RWPE2 (cell line): ENCODE data around the gene BCAS1.

ENCODE experiments used
- ATAC-seq: fragments of 200-7000 bp; cut with Tn5 transposase; 3 replicates; pipeline ENCODE4 v1.9.1; 2021; ENCODE audit warnings: low read depth
- DNase-seq: peaks from one replicate; pipeline ENCODE4 v3.0.0-alpha.2; 2020; ENCODE audit warnings: low spot score
- H3K27ac ChIP-seq: fragments of 450-650 bp; 2 replicates; pipeline ENCODE4 v1.5.1; 2017; ENCODE audit warnings: mild to moderate bottlenecking; ENCODE audit not compliant: poor library complexity, severe bottlenecking
- H3K27me3 ChIP-seq: fragments of 250-450 bp; sonication (Bioruptor Pico); 2 replicates; pipeline ENCODE4 v1.5.1; 2021; ENCODE audit warnings: mild to moderate bottlenecking, moderate library complexity; ENCODE audit not compliant: insufficient read depth, poor library complexity, severe bottlenecking
- H3K36me3 ChIP-seq: fragments of 250-450 bp; sonication (Bioruptor Pico); 2 replicates; pipeline ENCODE4 v1.5.1; 2020; ENCODE audit warnings: low read depth, mild to moderate bottlenecking, moderate library complexity
- H3K4me1 ChIP-seq: fragments of 250-450 bp; sonication (Bioruptor Pico); 2 replicates; pipeline ENCODE4 v1.5.1; 2021; ENCODE audit warnings: mild to moderate bottlenecking, moderate library complexity; ENCODE audit not compliant: insufficient read depth, poor library complexity, severe bottlenecking
- H3K4me3 ChIP-seq: fragments of 250-450 bp; sonication (Bioruptor Pico); 2 replicates; pipeline ENCODE4 v1.5.1; 2021; ENCODE audit warnings: mild to moderate bottlenecking, moderate library complexity; ENCODE audit not compliant: severe bottlenecking
- H3K9me3 ChIP-seq: fragments of 250-450 bp; sonication (Bioruptor Pico); 2 replicates; pipeline ENCODE4 v1.5.1; 2021; ENCODE audit warnings: mild to moderate bottlenecking, moderate library complexity; ENCODE audit not compliant: severe bottlenecking
- CTCF ChIP-seq: fragments of 450-650 bp; IDR thresholded peaks from one replicate; pipeline ENCODE4 v1.5.1; 2017; ENCODE audit warnings: mild to moderate bottlenecking, moderate library complexity; ENCODE audit not compliant: poor library complexity, severe bottlenecking

The BCAS1 gene

GRCh38 chr20:53911301-53911700 is 159.1 kb downstream of the BCAS1 start:
- H3K27me3 ChIP-seq = no peaks in the 10 kb centered on the region
- no peak overlapping the region for H3K4me3 ChIP-seq
- DNase-seq (peak; percentile 55), ATAC-seq (no peak)
- no peak for TF ChIP-seq CTCF
- H3K36me3 ChIP-seq = no peaks in the 10 kb centered on the region
- no peak overlapping the region for H3K27ac ChIP-seq
- no peaks in the 10 kb centered on the region for H3K9me3 ChIP-seq
- H3K4me1 ChIP-seq = peaks cover 47% of the 10 kb centered on the region

GRCh38 chr20:53910351-53911002 is 159.9 kb downstream of the BCAS1 start:
- Histone ChIP-seq H3K4me1 (peaks cover 47% of the 10 kb centered on the region), H3K27ac (no peak overlapping the region), H3K9me3 (no peaks in the 10 kb centered on the region), H3K4me3 (no peak overlapping the region), H3K27me3 (no peaks in the 10 kb centered on the region), H3K36me3 (no peaks in the 10 kb centered on the region)
- no peak for TF ChIP-seq CTCF
- no peak for ATAC-seq
- peak; percentile 64 for DNase-seq

- TF ChIP-seq CTCF = no peak
- H3K27ac ChIP-seq = peak overlapping the region; percentile 91
- peaks cover 33% of the 10 kb centered on the region for H3K4me1 ChIP-seq
- H3K27me3 ChIP-seq = no peaks in the 10 kb centered on the region
- H3K36me3 ChIP-seq = no peaks in the 10 kb centered on the region
- DNase-seq (no peak), ATAC-seq (no peak)
- H3K9me3 ChIP-seq = no peaks in the 10 kb centered on the region
- no peak overlapping the region for H3K4me3 ChIP-seq
These were observed 162.2 kb downstream of the BCAS1 start for GRCh38 chr20:53907968-53908751.

GRCh38 chr20:53905820-53906191 is 164.6 kb downstream of the BCAS1 start:
- Histone ChIP-seq H3K4me3 (no peak overlapping the region), H3K9me3 (no peaks in the 10 kb centered on the region), H3K36me3 (no peaks in the 10 kb centered on the region), H3K27me3 (no peaks in the 10 kb centered on the region), H3K4me1 (peaks cover 48% of the 10 kb centered on the region), H3K27ac (peak overlapping the region; percentile 91)
- TF ChIP-seq CTCF = no peak
- DNase-seq (no peak), ATAC-seq (no peak)
